NCI-H1930 (cell line): ENCODE data around the gene NRXN3.

Experiments
- DNase-seq, 2 experiments: peaks; one replicate each; lab custom pipeline; 2025; lab: John Stamatoyannopoulos, UW

NRXN3 gene

DNA sequence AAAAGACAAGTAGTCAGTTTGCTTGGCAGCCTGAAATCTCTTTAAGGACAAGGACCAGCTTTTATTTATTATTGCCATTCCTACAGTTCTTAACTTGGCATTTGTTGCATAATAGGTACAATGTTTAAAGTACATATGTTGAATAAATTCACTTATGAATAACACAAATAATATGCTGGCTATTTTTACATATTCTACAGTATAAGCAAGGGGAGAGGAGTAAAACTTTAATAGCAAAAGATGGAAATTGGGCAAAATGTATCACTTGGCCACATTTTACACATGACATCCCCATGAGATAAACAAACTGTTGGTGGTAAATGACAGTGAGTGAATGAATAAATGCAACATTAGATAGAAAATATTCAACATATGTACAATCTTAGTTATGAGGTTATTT is 1708.1 kb downstream of the NRXN3 start:
- no peak for DNase-seq

DNA sequence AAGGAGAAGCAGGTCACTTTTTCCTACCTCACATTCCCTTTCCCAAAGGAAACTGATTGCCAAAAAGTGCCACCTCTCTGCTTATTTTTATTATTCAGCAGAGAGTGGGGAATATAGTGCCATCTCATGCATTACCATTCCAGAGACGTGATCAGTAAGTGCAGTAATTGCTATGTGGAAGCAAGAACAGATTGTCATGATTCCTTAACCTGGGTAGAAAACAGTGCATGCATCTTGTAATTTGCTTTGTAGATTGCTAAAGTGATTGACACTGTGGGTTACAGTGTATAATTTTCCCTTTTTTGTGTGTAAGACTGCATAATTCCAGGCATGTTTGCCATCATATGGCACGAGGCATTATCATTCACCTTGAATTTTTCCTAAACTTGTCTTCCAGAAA is 1708.6 kb downstream of the NRXN3 start:
- DNase-seq, result no peak

DNA sequence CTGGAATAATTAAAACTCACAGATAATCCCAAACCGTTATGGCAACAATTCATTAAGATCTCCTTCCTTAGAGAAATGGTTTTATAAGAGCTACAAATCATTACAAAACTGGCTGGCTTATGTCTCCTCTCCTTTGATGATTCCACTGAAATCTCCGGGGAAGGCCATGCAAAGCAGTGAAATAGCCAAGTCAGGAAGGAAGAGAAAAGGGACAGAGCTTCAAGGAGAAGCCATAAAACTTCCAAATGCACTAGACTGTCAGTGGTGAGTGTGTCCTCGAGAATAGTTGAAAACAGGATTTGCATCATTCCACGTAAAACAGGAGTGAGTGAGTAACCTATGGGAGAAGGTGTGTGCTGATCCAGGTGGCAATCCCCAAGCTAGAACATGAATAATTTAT is 1711.1 kb downstream of the NRXN3 start:
- no peak for DNase-seq

DNA sequence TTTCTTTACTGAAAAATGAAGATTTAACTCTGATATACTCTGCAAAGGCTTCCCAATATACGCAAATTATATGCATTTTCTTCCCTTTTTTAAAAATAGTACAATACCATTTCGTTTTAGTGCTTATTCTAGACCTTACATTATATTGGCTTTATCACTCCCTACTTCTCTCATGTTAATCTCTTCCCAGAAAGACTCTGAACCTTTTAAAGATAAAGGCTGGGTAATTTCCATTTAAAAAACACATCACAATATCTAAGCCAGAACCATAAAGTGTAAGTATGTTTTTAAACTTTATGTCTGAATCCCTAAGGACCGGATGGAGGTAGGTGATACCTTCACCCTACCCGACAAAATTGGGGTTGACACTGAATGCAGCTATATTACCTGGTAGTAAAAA is 1720.4 kb downstream of the NRXN3 start:
- DNase-seq, result no peak

DNA sequence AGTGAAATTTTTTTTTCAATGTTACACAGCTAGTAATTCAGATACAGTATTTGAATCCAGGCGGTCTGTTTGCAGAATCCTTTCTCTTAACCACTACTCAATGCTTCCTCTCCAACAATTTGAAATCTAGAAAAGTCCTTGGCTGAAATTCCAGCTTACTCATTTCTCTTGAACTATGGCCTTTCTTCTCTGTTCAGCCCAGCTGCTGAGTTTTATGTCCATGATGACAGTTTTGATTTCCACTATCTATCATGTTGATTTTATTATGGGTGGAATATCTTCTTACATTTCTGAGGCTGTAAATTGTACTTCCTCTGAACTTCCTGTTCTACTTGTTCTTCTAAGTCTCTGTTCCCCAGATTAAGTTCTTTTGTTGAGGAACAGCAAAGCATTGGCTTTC is 1725.8 kb downstream of the NRXN3 start:
- no peak for DNase-seq

DNA sequence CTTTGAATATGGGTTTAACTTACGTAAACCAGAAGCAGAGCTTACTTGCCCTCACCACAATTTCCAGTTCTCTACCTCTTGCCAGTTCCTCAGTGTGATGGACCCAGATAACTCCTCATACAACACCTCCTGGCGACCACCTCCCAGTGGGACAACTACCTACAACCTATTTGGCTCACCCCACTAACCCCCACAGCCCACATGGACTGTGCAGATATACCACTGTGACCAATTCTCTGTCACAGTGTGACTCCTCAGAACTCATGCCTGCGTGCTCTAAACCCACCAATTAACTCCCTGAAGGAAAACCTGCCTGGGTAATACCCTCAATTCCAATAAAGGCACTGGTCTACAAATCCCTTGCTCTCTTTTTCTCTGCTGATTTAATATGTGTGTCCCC is 1729.4 kb downstream of the NRXN3 start:
- no peak for DNase-seq

DNA sequence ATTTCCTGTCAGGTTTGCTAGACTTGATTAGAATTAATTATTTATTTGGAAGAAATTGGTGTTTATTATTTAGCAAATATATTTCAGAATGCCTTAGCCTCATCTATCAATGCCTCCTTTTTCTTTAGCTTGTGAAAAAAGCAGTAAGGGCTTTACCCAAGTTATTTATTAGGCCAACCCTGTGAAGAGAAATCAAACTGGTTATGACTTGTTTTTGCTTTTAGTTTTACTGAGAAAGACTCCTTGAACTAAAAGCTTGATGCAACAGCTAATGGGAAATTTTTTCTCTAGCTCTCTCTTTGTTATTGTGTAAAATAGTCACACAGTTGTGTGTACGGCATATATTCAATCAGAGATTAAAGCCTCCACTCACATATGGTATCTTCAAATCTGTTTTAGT is 1734.3 kb downstream of the NRXN3 start:
- no peak for DNase-seq

DNA sequence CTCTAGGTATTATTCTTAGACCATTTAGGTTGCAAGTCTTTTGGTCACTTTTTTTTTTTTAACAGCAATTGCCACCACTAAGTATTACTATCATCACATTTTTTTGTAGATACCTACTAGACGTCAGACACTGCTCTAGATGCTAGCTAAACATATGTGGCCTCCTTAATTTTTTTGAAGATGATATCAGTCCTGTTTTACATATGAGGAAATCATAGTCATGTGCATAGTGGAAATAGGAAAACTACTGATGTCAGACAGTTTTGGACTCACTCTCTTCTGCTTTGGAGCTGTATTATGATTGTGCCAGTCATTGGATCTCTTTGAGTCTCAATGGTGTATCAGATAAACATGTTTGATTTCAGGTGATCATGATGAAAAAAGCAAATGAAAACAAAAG is 1736.8 kb downstream of the NRXN3 start:
- no peak for DNase-seq

DNA sequence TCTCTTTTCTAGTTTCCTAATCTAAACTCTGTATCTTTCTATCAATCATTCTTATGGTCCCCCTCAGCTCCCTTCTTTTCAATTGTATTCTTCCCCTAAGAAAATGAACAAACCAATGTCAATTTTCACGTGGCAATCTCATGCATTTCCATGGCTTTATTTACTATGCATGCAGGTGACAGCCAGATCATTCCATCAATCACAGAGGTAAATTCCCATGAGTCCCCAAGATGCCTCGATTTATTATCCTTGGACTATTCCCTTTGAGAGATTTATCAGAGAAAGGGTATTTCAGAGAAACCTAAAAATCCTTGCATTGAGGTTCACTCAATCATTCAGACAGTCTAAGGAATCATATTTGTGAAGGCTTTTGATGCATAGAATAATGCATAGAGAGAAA is 1739.9 kb downstream of the NRXN3 start:
- DNase-seq, result no peak

DNA sequence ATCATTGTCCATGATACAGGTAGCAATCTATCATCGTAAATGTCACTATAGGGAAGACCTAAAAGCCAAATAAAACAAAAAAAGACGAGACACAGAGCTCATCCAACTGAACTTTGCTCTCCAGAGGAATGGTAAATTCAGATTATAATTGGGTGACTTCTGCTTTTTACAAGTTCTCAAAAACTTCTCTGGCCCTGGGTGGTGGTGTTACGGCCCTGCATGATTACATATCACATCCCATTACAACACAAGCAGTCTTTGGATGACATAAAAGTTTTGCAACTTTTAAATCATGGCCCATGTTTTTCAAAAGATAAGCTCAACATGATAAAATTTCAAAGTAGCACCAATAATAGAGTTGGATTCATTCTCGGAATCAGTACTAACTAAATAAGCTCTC is 1741.6 kb downstream of the NRXN3 start:
- DNase-seq, result no peak

DNA sequence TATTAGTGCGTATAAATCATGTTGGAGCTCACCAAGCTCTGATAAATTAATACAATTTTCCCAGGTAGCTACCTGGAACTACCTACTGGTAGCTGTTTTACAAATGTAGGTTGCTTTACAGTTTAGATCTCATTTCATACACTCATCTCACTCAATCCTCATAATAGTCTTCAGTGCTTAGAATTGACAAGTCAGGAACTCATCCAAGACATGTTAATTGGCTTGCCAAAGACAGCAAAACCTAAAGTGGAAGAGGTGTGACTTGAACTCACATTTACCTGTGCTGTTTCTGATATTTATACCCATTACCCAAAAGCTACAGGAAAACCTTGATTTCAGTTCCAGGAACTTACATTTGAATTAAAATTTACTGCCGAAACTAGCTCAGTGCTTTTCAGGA is 1744.4 kb downstream of the NRXN3 start:
- DNase-seq, result no peak

DNA sequence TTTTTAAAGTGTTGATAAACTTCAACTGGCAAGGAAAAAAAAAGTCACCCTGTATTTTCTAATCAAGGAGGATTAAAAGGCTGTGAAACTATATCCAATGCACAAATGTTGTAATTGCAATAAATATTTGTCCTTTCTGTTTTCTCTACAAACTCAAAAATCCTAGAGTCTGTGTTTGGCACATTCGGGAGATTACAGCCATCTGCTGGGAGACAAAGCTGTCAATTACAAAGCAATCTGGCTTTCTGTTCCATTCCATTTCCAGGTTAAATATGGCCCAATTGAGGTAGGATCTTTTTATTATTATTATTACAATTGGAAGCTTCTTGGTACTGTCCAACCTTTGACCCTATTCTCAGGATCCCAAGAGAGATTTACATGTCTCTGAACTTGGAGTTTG is 1745.2 kb downstream of the NRXN3 start:
- peak; percentile 37 to 55 for DNase-seq

DNA sequence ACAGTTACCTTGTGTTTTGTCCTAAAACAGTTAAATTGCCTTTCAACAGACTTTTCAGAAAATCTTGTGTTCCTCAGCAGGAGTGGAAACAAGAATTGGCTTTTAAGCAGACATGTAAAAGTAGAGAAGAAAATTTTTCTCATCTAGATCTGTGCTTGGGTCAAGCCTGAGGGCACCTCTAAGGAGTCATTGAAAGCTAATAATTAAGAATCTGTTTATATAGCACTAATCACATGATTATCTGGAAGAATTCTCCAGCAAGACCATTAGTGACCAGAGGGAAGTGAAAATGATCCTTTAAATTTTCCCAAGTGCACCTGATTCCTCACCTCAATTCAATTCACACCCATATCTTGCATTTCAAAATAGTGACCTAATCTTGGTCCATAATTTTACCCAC is 1746.1 kb downstream of the NRXN3 start:
- DNase-seq, result no peak

DNA sequence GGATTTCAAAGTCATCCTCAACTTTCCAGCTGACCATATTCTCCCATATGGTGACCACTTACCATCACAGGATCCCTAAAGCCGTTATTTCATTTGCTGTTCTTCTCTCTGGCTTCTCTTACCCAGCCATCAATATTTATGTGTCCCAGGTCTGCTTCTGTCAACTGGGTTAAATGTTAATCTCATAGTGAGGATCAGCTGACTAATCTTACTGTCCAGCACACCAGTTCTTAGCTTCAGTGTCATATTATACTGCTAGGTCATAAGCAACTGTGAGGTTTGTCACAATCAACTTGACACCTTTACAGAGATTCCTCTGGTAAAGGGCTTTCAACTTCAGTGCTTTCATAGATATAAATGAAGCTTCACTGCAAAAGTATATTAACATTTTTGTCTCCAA is 1746.7 kb downstream of the NRXN3 start:
- DNase-seq, result no peak
